Gastrocnemius medialis (tissue), 4 donors: ENCODE results near the gene HIVEP3. TPM values are rescaled to one million over a fixed set of nuclear protein-coding genes. Genes with fewer than 3 reads are reported as not detected.

ENCODE experiments used
- ATAC-seq, 2 donors: fragments of 150-250 bp; one replicate each; pipeline ENCODE4 v1.9.1; 2016
- DNase-seq, 2 donors: peaks; one replicate each; pipeline ENCODE4 v3.0.0-alpha.2; 2019
- H3K27ac ChIP-seq, 4 donors: fragments of 200-600 bp; sonication (generic); 1 replicate in 1 of 4; 2 replicates in 3 of 4; pipeline ENCODE4 v1.5.1; 2016 to 2018; ENCODE audit warnings: mild to moderate bottlenecking in 2 of 4, moderate library complexity in 1 of 4
- H3K27me3 ChIP-seq, 3 donors: fragments of 200-600 bp; sonication (generic) in 2 of 3; 1 replicate in 1 of 3; 2 replicates in 2 of 3; pipeline versions ENCODE4 v1.5.1 to v1.6.0; 2016 to 2019; ENCODE audit warnings: mild to moderate bottlenecking in 1 of 3, moderate library complexity in 1 of 3
- H3K36me3 ChIP-seq, 2 donors: fragments of 200-600 bp; sonication (generic) in 1 of 2; one replicate each; pipeline ENCODE4 v1.5.1; 2017 to 2018
- H3K4me1 ChIP-seq, 2 donors: fragments of 200-600 bp; sonication (generic) in 1 of 2; one replicate each; pipeline ENCODE4 v1.5.1; 2016 to 2017; ENCODE audit warnings: mild to moderate bottlenecking in 2 of 2
- H3K4me3 ChIP-seq, 4 donors: fragments of 200-600 bp; sonication (generic) in 3 of 4; 1 replicate in 1 of 4; 2 replicates in 3 of 4; pipeline ENCODE4 v1.5.1; 2016 to 2019; ENCODE audit warnings: mild to moderate bottlenecking in 2 of 4
- H3K9me3 ChIP-seq, 3 donors: fragments of 200-600 bp; sonication (generic) in 2 of 3; 1 replicate in 1 of 3; 2 replicates in 2 of 3; pipeline ENCODE4 v1.5.1; 2016 to 2019
- CTCF ChIP-seq, 5 experiments: fragments of 450-650 bp in 3 of 5; fragments of 200-600 bp in 2 of 5; sonication (generic) in 2 of 5; IDR thresholded peaks in 4 of 5; conservative IDR thresholded peaks in 1 of 5; 1 replicate in 4 of 5; 2 replicates in 1 of 5; pipeline ENCODE4 v1.5.1; 2016 to 2019; ENCODE audit warnings: antibody characterized with exemption in 5 of 5, mild to moderate bottlenecking in 3 of 5, moderate library complexity in 3 of 5
- POLR2A ChIP-seq, 2 donors: fragments of 450-650 bp; IDR thresholded peaks; one replicate each; pipeline ENCODE4 v1.6.1; 2017; ENCODE audit warnings: antibody characterized with exemption in 2 of 2, mild to moderate bottlenecking in 2 of 2, moderate library complexity in 2 of 2
- in situ Hi-C, 4 donors: fragments of 200-750 bp; cut with MboI; loops; one replicate each; pipeline versions ENCODE4 v1.15.0 to v1.8.0; 2017; ENCODE audit warnings: low sequenced_read_pairs in 4 of 4
- intact Hi-C: fragments of 100-400 bp; cut with DNase I; formaldehyde crosslinking; loops from one replicate; pipeline ENCODE4 v1.15.1; 2023; ENCODE audit warnings: low total_unique reads
- total RNA-seq, 4 donors: library from RNA; depleted of rRNA; stranded (reverse); fragments of >200 nt; gene quantifications; one replicate each; pipeline versions ENCODE4 v1.1.0 to v1.2.3, GENCODE V29; 2016

HIVEP3 gene
- total RNA-seq, 4 donors from 2014 or later = 0.80 to 1.8 (median 1.3) TPM

GRCh38 chr1:41615981-41616380, 302.7 kb downstream of the HIVEP3 start:
- ATAC-seq (no peak), DNase-seq (no peak)
- Histone ChIP-seq H3K27ac (no peak overlapping the region), H3K4me1 (peaks cover 14 to 15% of the 10 kb centered on the region in 2 donors), H3K36me3 (no peaks in the 10 kb centered on the region), H3K27me3 (no peaks in the 10 kb centered on the region), H3K4me3 (no peak overlapping the region), H3K9me3 (no peaks in the 10 kb centered on the region)
- no peak for TF ChIP-seq POLR2A (IDR thresholded peaks at IDR 0.05)
- in situ Hi-C loops = no loop called here
- intact Hi-C loops = loop anchor here (5.0 kb wide), 2 partner anchors 46 to 421 kb away; no protein-coding TSS in a partner anchor

GRCh38 chr1:41615316-41615715, 303.4 kb downstream of the HIVEP3 start:
- no peak for DNase-seq
- H3K36me3 ChIP-seq = no peaks in the 10 kb centered on the region

GRCh38 chr1:41614818-41615217, 303.9 kb downstream of the HIVEP3 start:
- Histone ChIP-seq H3K4me1 (peaks cover 14 to 15% of the 10 kb centered on the region in 2 donors), H3K27me3 (no peaks in the 10 kb centered on the region), H3K4me3 (no peak overlapping the region), H3K36me3 (no peaks in the 10 kb centered on the region), H3K9me3 (no peaks in the 10 kb centered on the region), H3K27ac (no peak overlapping the region)
- DNase-seq (no peak), ATAC-seq (no peak)
- in situ Hi-C loops = no loop called here
- TF ChIP-seq CTCF (IDR thresholded peaks at IDR 0.05 in 4 of 5, conservative IDR thresholded peaks at IDR 0.05 in 1 of 5) (no peak), POLR2A (IDR thresholded peaks at IDR 0.05) (no peak)
- intact Hi-C loops = loop anchor here (5.0 kb wide), 2 partner anchors 47 to 422 kb away; no protein-coding TSS in a partner anchor

More at GRCh38 chr1:41615316-41615715, 303.4 kb downstream of the HIVEP3 start:
- H3K27me3 ChIP-seq = no peaks in the 10 kb centered on the region
- intact Hi-C loops = loop anchor here (5.0 kb wide), 2 partner anchors 47 to 422 kb away; no protein-coding TSS in a partner anchor
- H3K27ac ChIP-seq = no peak overlapping the region
- ATAC-seq = no peak
- in situ Hi-C loops = no loop called here
- TF ChIP-seq POLR2A (IDR thresholded peaks at IDR 0.05) (no peak), CTCF (IDR thresholded peaks at IDR 0.05 in 4 of 5, conservative IDR thresholded peaks at IDR 0.05 in 1 of 5) (no peak)
- H3K9me3 ChIP-seq = no peaks in the 10 kb centered on the region
- peaks cover 14 to 15% of the 10 kb centered on the region in 2 donors for H3K4me1 ChIP-seq
- H3K4me3 ChIP-seq = no peak overlapping the region

GRCh38 chr1:41613689-41614574, 304.8 kb downstream of the HIVEP3 start:
- Histone ChIP-seq H3K4me3 (no peak overlapping the region), H3K36me3 (no peaks in the 10 kb centered on the region), H3K27ac (no peak overlapping the region), H3K27me3 (no peaks in the 10 kb centered on the region), H3K9me3 (no peaks in the 10 kb centered on the region), H3K4me1 (peaks cover 14 to 15% of the 10 kb centered on the region in 2 donors)
- in situ Hi-C loops = no loop called here
- TF ChIP-seq CTCF (IDR thresholded peaks at IDR 0.05 in 4 of 5, conservative IDR thresholded peaks at IDR 0.05 in 1 of 5) (no peak), POLR2A (IDR thresholded peaks at IDR 0.05) (no peak)
- no peak for DNase-seq
- intact Hi-C loops = no loop called here
- ATAC-seq = no peak

- Histone ChIP-seq H3K9me3 (no peaks in the 10 kb centered on the region), H3K36me3 (no peaks in the 10 kb centered on the region), H3K4me3 (no peak overlapping the region), H3K27ac (no peak overlapping the region), H3K27me3 (no peaks in the 10 kb centered on the region), H3K4me1 (peaks cover 7 to 8% of the 10 kb centered on the region in 2 donors)
- in situ Hi-C loops (no loop called here), intact Hi-C loops (no loop called here)
- ATAC-seq = no peak
- no peak for TF ChIP-seq POLR2A (IDR thresholded peaks at IDR 0.05)
- no peak for TF ChIP-seq CTCF (IDR thresholded peaks at IDR 0.05 in 4 of 5, conservative IDR thresholded peaks at IDR 0.05 in 1 of 5)
- DNase-seq = no peak
These were observed 305.8 kb downstream of the HIVEP3 start for GRCh38 chr1:41612953-41613352.
